ENCODE results near the gene PKP4.

- no peak for TF ChIP-seq CTCF (IDR thresholded peaks at IDR 0.05)
- no peak for TF ChIP-seq POLR2AphosphoS5 (IDR thresholded peaks at IDR 0.05)
- TF ChIP-seq POLR2A (IDR thresholded peaks at IDR 0.05): no peak
- TF ChIP-seq EP300 (IDR thresholded peaks at IDR 0.05): no peak
Measured at GRCh38 chr2:158729451-158729850, 272.7 kb downstream of the PKP4 start.
